K562 (cell line): Measurements from ENCODE around the gene FBRS. TPM values are rescaled to one million over a fixed set of nuclear protein-coding genes. Genes with fewer than 3 reads are reported as not detected.

ENCODE experiments used
- FOXA1 ChIP-seq: fragments of 450-650 bp; IDR thresholded peaks from 2 replicates; pipeline ENCODE4 v1.6.1; 2016; ENCODE audit warnings: mild to moderate bottlenecking, borderline replicate concordance
- KLF10 ChIP-seq: fragments of 250-450 bp; sonication (Bioruptor Pico); IDR thresholded peaks from 2 replicates; pipeline ENCODE4 v1.6.1; 2021; ENCODE audit warnings: matching md5 sums
- MCM5 ChIP-seq: fragments of 450-650 bp; IDR thresholded peaks from 2 replicates; pipeline ENCODE4 v1.6.1; 2016; ENCODE audit warnings: low read depth
- MED1 ChIP-seq: sonication (generic); formaldehyde crosslinking; IDR thresholded peaks from 2 replicates; pipeline ENCODE4 v1.8.1; 2023; ENCODE audit warnings: missing genetic modification reagents, borderline replicate concordance
- NONO ChIP-seq, 2 experiments: fragments of 200-400 bp in 1 of 2; fragments of 450-650 bp in 1 of 2; formaldehyde crosslinking in 1 of 2; IDR thresholded peaks; 2 replicates each; pipeline ENCODE4 v1.6.1; 2017; ENCODE audit warnings: low read depth in 2 of 2, mild to moderate bottlenecking in 2 of 2, moderate library complexity in 2 of 2, low read length in 1 of 2
- SMAD2 ChIP-seq: fragments of 150-350 bp; IDR thresholded peaks from 2 replicates; pipeline ENCODE4 v1.6.1; 2014; ENCODE audit warnings: low read depth, mild to moderate bottlenecking, low read length
- SREBF2 ChIP-seq: sonication (generic); formaldehyde crosslinking; IDR thresholded peaks from 2 replicates; pipeline ENCODE4 v1.4.0; 2020; ENCODE audit warnings: mild to moderate bottlenecking, missing genetic modification reagents
- ZNF143 ChIP-seq: sonication (generic); formaldehyde crosslinking; IDR thresholded peaks from 2 replicates; pipeline ENCODE4 v1.9.0; 2022; ENCODE audit warnings: mild to moderate bottlenecking, missing genetic modification reagents
- ZNF717 ChIP-seq: fragments of 250-450 bp; sonication (Bioruptor Pico); IDR thresholded peaks from 2 replicates; pipeline ENCODE4 v1.5.0; 2021
- polyA plus RNA-seq, 8 experiments: library from polyadenylated mRNA; depleted of rRNA in 4 of 8; stranded (reverse) in 5 of 8; unstranded in 3 of 8; fragments of >200 nt; fragmentation: Nextera tagmentation in 2 of 8; fragmentation: Illumina TruSeq in 1 of 8; extraction: Ambion mirVana in 2 of 8; extraction: Trizol in 1 of 8; gene quantifications; 2 replicates each; pipeline versions ENCODE4 v1.2.1 to v1.2.3, GENCODE V29; 2011 to 2014; ENCODE audit warnings: inconsistent platforms in 1 of 8, missing spikeins in 1 of 8
- total RNA-seq, 7 experiments: library from RNA; depleted of rRNA in 6 of 7; stranded (reverse); fragments of >200 nt in 6 of 7; fragmentation: Illumina TruSeq in 2 of 7; extraction: Trizol in 2 of 7; gene quantifications; 2 replicates each; pipeline versions ENCODE4 v1.2.1 to v1.2.3, GENCODE V29; 2011 to 2021; ENCODE audit warnings: low replicate concordance in 1 of 7
- TF ChIP-seq, protein P1 (sequence below): sonication (generic); formaldehyde crosslinking; IDR thresholded peaks from 2 replicates; pipeline ENCODE4 v1.8.0; 2022; ENCODE audit warnings: mild to moderate bottlenecking, missing genetic modification reagents
- TF ChIP-seq, protein P2 (sequence below): fragments of 250-450 bp; sonication (Bioruptor Pico); IDR thresholded peaks from 2 replicates; pipeline ENCODE4 v1.5.0; 2020; ENCODE audit warnings: mild to moderate bottlenecking
- TF ChIP-seq, protein P3 (sequence below): fragments of 200-800 bp; sonication (Bioruptor generic); IDR thresholded peaks from 2 replicates; pipeline ENCODE4 v1.6.1; 2017; ENCODE audit warnings: missing genetic modification characterization, missing compliant biosample characterization
- TF ChIP-seq, protein P4 (sequence below): fragments of 450-650 bp; IDR thresholded peaks from 2 replicates; pipeline ENCODE4 v1.6.1; 2016; ENCODE audit warnings: low read depth

The FBRS gene
- total and polyA plus RNA-seq, 9 of the 15 experiments (the other 6 are each of a cell fraction or from before 2014, with no cell fraction given) = 0.32 to 59.5 (median 13.1) TPM

DNA sequence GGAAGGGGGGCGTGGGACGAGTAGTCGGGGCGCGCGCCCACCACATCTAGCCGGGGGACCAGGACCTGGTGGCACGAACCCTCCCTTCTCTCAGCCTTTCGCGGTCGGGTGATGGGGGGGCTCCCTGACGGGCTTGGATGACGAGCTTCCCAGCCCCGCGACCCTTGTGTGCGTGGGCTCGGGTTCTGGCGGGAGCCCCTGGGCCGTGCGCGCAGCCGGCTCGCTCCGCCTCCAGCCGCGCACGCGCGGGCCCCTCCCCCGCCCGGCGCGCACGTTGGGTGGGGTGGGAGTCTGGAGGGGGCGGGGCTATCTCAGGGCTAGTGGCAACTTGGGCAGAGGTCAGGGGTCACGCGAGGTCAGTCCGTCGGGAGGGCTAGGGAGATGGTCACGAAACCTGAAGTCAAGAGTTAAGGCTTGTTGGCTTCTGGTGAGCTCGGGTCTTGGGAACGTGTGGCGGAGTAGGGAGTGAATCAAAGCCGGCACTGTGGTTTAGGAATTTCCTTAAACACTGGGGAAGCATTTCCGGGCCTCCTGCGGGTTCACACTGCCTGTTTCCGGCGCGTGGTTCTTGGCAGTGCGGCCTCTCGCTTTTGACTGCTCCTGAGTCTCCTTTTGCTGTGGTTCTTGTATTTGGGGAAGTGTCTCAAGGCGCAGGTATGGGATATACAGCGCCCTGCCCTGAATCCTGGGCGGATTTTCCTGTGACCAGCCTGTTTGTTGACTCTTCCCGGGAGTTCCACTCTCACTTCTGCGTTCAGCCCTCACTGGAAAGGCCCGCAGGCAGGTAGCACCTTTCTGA lies 40.8 kb downstream of the FBRS start, which contains the start of gene SRCAP (continued):
- TF ChIP-seq, protein P1, sequence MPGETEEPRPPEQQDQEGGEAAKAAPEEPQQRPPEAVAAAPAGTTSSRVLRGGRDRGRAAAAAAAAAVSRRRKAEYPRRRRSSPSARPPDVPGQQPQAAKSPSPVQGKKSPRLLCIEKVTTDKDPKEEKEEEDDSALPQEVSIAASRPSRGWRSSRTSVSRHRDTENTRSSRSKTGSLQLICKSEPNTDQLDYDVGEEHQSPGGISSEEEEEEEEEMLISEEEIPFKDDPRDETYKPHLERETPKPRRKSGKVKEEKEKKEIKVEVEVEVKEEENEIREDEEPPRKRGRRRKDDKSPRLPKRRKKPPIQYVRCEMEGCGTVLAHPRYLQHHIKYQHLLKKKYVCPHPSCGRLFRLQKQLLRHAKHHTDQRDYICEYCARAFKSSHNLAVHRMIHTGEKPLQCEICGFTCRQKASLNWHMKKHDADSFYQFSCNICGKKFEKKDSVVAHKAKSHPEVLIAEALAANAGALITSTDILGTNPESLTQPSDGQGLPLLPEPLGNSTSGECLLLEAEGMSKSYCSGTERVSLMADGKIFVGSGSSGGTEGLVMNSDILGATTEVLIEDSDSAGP (CRISPR knock-in tag) = no peak
- TF ChIP-seq, protein P2, sequence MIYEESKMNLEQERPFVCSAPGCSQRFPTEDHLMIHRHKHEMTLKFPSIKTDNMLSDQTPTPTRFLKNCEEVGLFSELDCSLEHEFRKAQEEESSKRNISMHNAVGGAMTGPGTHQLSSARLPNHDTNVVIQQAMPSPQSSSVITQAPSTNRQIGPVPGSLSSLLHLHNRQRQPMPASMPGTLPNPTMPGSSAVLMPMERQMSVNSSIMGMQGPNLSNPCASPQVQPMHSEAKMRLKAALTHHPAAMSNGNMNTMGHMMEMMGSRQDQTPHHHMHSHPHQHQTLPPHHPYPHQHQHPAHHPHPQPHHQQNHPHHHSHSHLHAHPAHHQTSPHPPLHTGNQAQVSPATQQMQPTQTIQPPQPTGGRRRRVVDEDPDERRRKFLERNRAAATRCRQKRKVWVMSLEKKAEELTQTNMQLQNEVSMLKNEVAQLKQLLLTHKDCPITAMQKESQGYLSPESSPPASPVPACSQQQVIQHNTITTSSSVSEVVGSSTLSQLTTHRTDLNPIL (CRISPR knock-in tag) = no peak
- TF ChIP-seq, protein P3, sequence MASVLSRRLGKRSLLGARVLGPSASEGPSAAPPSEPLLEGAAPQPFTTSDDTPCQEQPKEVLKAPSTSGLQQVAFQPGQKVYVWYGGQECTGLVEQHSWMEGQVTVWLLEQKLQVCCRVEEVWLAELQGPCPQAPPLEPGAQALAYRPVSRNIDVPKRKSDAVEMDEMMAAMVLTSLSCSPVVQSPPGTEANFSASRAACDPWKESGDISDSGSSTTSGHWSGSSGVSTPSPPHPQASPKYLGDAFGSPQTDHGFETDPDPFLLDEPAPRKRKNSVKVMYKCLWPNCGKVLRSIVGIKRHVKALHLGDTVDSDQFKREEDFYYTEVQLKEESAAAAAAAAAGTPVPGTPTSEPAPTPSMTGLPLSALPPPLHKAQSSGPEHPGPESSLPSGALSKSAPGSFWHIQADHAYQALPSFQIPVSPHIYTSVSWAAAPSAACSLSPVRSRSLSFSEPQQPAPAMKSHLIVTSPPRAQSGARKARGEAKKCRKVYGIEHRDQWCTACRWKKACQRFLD (CRISPR knock-in tag) = peak; percentile 86
- TF ChIP-seq MED1 (CRISPR knock-in tag) = 0 out of 2 replicates have a peak, but pooled peaks have one; percentile 90
- TF ChIP-seq SMAD2 = no peak
- no peak for TF ChIP-seq MCM5
- TF ChIP-seq KLF10 (CRISPR knock-in tag) = no peak
- peak in 1 of 2 experiments; percentile 50; a peak in 1 of 4 replicates for TF ChIP-seq NONO (IDR thresholded peaks at IDR 0.05; ENCODE audit: low read depth in 2 of 2, low read length in 1 of 2)
- TF ChIP-seq, protein P4, sequence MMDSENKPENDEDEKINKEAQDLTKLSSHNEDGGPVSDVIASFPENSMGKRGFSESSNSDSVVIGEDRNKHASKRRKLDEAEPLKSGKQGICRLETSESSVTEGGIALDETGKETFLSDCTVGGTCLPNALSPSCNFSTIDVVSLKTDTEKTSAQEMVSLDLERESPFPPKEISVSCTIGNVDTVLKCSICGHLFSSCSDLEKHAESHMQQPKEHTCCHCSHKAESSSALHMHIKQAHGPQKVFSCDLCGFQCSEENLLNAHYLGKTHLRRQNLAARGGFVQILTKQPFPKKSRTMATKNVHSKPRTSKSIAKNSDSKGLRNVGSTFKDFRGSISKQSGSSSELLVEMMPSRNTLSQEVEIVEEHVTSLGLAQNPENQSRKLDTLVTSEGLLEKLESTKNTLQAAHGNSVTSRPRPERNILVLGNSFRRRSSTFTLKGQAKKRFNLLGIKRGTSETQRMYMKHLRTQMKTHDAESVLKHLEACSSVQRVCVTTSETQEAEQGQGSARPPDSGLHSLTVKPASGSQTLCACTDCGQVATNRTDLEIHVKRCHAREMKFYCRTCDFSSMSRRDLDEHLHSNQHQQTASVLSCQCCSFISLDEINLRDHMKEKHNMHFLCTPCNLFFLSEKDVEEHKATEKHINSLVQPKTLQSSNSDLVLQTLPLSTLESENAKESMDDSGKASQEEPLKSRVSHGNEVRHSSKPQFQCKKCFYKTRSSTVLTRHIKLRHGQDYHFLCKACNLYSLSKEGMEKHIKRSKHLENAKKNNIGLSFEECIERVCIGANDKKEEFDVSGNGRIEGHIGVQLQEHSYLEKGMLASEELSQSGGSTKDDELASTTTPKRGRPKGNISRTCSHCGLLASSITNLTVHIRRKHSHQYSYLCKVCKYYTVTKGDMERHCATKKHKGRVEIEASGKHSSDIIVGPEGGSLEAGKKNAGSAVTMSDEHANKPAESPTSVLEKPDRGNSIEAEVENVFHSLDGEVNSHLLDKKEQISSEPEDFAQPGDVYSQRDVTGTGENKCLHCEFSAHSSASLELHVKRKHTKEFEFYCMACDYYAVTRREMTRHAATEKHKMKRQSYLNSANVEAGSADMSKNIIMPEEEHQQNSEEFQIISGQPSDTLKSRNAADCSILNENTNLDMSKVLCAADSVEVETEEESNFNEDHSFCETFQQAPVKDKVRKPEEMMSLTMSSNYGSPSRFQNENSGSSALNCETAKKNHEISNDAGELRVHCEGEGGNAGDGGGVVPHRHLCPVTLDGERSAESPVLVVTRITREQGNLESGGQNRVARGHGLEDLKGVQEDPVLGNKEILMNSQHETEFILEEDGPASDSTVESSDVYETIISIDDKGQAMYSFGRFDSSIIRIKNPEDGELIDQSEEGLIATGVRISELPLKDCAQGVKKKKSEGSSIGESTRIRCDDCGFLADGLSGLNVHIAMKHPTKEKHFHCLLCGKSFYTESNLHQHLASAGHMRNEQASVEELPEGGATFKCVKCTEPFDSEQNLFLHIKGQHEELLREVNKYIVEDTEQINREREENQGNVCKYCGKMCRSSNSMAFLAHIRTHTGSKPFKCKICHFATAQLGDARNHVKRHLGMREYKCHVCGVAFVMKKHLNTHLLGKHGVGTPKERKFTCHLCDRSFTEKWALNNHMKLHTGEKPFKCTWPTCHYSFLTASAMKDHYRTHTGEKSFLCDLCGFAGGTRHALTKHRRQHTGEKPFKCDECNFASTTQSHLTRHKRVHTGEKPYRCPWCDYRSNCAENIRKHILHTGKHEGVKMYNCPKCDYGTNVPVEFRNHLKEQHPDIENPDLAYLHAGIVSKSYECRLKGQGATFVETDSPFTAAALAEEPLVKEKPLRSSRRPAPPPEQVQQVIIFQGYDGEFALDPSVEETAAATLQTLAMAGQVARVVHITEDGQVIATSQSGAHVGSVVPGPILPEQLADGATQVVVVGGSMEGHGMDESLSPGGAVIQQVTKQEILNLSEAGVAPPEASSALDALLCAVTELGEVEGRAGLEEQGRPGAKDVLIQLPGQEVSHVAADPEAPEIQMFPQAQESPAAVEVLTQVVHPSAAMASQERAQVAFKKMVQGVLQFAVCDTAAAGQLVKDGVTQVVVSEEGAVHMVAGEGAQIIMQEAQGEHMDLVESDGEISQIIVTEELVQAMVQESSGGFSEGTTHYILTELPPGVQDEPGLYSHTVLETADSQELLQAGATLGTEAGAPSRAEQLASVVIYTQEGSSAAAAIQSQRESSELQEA = no peak
- no peak for TF ChIP-seq ZNF143
- no peak for TF ChIP-seq SREBF2 (CRISPR knock-in tag)
- no peak for TF ChIP-seq FOXA1
- TF ChIP-seq ZNF717 (CRISPR knock-in tag) = no peak
